Fibroblast of lung (primary cell): ENCODE measurements around the gene ZNF407. TPM values are rescaled to one million over a fixed set of nuclear protein-coding genes. Genes with fewer than 3 reads are reported as not detected.

Experiments
- DNase-seq, 2 donors: peaks; one replicate each; pipeline versions ENCODE4 v3.0.0 to v3.0.0-alpha.2; 2010; ENCODE audit warnings: low read depth in 2 of 2
- H2AFZ ChIP-seq: 2 replicates; pipeline ENCODE4 v1.5.1; 2012; ENCODE audit warnings: low read length, control low read depth, inconsistent platforms
- H3K27ac ChIP-seq: 2 replicates; pipeline ENCODE4 v1.5.1; 2011; ENCODE audit warnings: low read length, control low read depth; ENCODE audit not compliant: insufficient read depth
- H3K27me3 ChIP-seq: 2 replicates; pipeline ENCODE4 v1.5.1; 2011; ENCODE audit warnings: mild to moderate bottlenecking, low read length; ENCODE audit not compliant: control insufficient read depth, insufficient read depth
- H3K36me3 ChIP-seq: 2 replicates; pipeline ENCODE4 v1.5.1; 2011; ENCODE audit warnings: low read length; ENCODE audit not compliant: control insufficient read depth, insufficient read depth
- H3K4me1 ChIP-seq: 2 replicates; pipeline ENCODE4 v1.5.1; 2011; ENCODE audit warnings: low read length; ENCODE audit not compliant: control insufficient read depth, insufficient read depth; ENCODE audit errors: extremely low read depth
- H3K4me2 ChIP-seq: 2 replicates; pipeline ENCODE4 v1.5.1; 2011; ENCODE audit warnings: low read length, control low read depth; ENCODE audit not compliant: insufficient read depth; ENCODE audit errors: extremely low read depth
- H3K4me3 ChIP-seq, 4 experiments: fragments of 200-600 bp in 1 of 4; sonication (generic) in 1 of 4; replicated peaks in 1 of 4; 2 replicates each; pipeline ENCODE4 v1.5.1; 2011 to 2016; ENCODE audit warnings: low read length in 4 of 4, low read depth in 3 of 4, mild to moderate bottlenecking in 3 of 4, control low read depth in 2 of 4, inconsistent platforms in 1 of 4, mixed read lengths in 1 of 4; ENCODE audit not compliant: insufficient read depth in 1 of 4; ENCODE audit errors: control extremely low read depth in 1 of 4
- H3K79me2 ChIP-seq: 2 replicates; pipeline ENCODE4 v1.5.1; 2012; ENCODE audit warnings: mild to moderate bottlenecking, low read length, inconsistent platforms; ENCODE audit not compliant: control insufficient read depth, insufficient read depth
- H3K9ac ChIP-seq: 2 replicates; pipeline ENCODE4 v1.5.1; 2011; ENCODE audit warnings: mild to moderate bottlenecking, low read length, control low read depth; ENCODE audit not compliant: insufficient read depth
- H3K9me3 ChIP-seq: 2 replicates; pipeline ENCODE4 v1.5.1; 2012; ENCODE audit warnings: low read depth, low read length; ENCODE audit not compliant: control insufficient read depth, insufficient read depth
- H4K20me1 ChIP-seq: 2 replicates; pipeline ENCODE4 v1.5.1; 2011; ENCODE audit warnings: low read length; ENCODE audit not compliant: control insufficient read depth, insufficient read depth; ENCODE audit errors: extremely low read depth
- EZH2 ChIP-seq: IDR thresholded peaks from 2 replicates; pipeline ENCODE4 v1.5.1; 2012; ENCODE audit warnings: low read length, control low read depth, mild to moderate bottlenecking; ENCODE audit errors: missing control alignments
- polyA plus RNA-seq, 2 donors: library from polyadenylated mRNA; depleted of rRNA in 1 of 2; stranded (reverse) in 1 of 2; unstranded in 1 of 2; fragments of >200 nt; gene quantifications; 2 replicates each; pipeline ENCODE4 v1.2.1, GENCODE V29; 2011 to 2012; ENCODE audit warnings: missing spikeins in 1 of 2
- total RNA-seq: library from RNA; depleted of rRNA; stranded (reverse); fragments of >200 nt; gene quantifications from 2 replicates; pipeline ENCODE4 v1.2.1, GENCODE V29; 2014
- TF ChIP-seq, protein P1 (sequence below), 2 donors: IDR thresholded peaks in 1 of 2; conservative IDR thresholded peaks in 1 of 2; 1 replicate in 1 of 2; 2 replicates in 1 of 2; pipeline ENCODE4 v1.5.1; 2011 to 2012; ENCODE audit warnings: low read length in 2 of 2, control low read depth in 1 of 2, inconsistent platforms in 1 of 2, low read depth in 1 of 2, mild to moderate bottlenecking in 1 of 2

Gene ZNF407
- total and polyA plus RNA-seq, 2 donors (not counting 1 experiment from before 2014, with no cell fraction given): 5.1 to 12.6 TPM

DNA sequence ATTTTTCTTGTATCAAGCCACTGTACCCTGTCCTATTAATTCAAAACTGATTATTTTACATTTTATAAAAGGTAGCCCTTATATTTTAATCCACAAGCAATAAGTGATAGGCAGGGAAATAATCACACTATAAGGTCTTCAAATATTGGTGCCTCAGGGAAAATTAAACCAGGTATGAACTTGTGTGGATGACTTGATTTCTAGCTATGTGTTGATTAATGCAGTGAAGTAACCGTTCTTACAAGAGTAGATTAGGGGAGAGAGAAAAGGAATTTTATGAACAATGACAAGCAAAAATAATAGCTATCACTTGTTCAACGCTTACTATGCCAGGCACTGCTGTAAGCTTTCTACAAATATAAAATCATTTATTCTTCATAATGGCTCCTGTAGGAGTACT is 411.6 kb downstream of the ZNF407 start:
- no peaks in the 10 kb centered on the region for H3K4me1 ChIP-seq
- no peaks in the 10 kb centered on the region for H3K79me2 ChIP-seq
- no peak for TF ChIP-seq EZH2
- TF ChIP-seq, protein P1, sequence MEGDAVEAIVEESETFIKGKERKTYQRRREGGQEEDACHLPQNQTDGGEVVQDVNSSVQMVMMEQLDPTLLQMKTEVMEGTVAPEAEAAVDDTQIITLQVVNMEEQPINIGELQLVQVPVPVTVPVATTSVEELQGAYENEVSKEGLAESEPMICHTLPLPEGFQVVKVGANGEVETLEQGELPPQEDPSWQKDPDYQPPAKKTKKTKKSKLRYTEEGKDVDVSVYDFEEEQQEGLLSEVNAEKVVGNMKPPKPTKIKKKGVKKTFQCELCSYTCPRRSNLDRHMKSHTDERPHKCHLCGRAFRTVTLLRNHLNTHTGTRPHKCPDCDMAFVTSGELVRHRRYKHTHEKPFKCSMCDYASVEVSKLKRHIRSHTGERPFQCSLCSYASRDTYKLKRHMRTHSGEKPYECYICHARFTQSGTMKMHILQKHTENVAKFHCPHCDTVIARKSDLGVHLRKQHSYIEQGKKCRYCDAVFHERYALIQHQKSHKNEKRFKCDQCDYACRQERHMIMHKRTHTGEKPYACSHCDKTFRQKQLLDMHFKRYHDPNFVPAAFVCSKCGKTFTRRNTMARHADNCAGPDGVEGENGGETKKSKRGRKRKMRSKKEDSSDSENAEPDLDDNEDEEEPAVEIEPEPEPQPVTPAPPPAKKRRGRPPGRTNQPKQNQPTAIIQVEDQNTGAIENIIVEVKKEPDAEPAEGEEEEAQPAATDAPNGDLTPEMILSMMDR (conservative IDR thresholded peaks at IDR 0.05 in 1 of 2, IDR thresholded peaks at IDR 0.05 in 1 of 2; ENCODE audit: low read depth in 1 of 2, low read length in 2 of 2): no peak
- H3K27me3 ChIP-seq: no peaks in the 10 kb centered on the region
- H3K9me3 ChIP-seq: no peaks in the 10 kb centered on the region
- H3K36me3 ChIP-seq: no peaks in the 10 kb centered on the region
- H2AFZ ChIP-seq: no peak overlapping the region
- H3K4me2 ChIP-seq: no peak overlapping the region
- no peak for DNase-seq
- H3K4me3 ChIP-seq: no peak overlapping the region
- no peaks in the 10 kb centered on the region for H4K20me1 ChIP-seq
- no peak overlapping the region for H3K27ac ChIP-seq
- H3K9ac ChIP-seq: no peak overlapping the region

DNA sequence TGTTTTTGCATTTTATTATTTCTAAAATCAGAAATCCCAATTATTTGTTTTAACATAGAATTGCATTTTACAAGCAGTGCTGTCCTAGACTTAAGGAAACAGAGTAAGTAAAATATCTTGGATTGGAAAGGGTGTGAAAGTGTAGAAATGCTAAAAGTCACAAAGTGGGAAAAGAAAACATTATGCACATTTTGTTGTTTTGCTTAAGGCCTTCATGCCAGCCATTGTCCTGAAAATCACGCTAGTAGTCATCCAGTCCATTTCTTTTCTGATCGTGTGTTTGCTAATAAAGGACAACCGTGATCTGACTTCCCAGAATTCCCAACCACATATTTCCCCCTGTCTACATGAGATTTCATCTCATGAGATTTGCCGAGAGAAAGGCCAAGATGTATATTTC is 412.2 kb downstream of the ZNF407 start:
- no peak overlapping the region for H3K9ac ChIP-seq
- DNase-seq: no peak
- no peaks in the 10 kb centered on the region for H3K36me3 ChIP-seq
- H4K20me1 ChIP-seq: no peaks in the 10 kb centered on the region
- no peaks in the 10 kb centered on the region for H3K79me2 ChIP-seq
- TF ChIP-seq, protein P1 (conservative IDR thresholded peaks at IDR 0.05 in 1 of 2, IDR thresholded peaks at IDR 0.05 in 1 of 2; ENCODE audit: low read depth in 1 of 2, low read length in 2 of 2): no peak
- no peak for TF ChIP-seq EZH2
- H3K4me2 ChIP-seq: no peak overlapping the region
- H3K27me3 ChIP-seq: no peaks in the 10 kb centered on the region
- no peak overlapping the region for H3K4me3 ChIP-seq
- H3K27ac ChIP-seq: no peak overlapping the region
- no peaks in the 10 kb centered on the region for H3K9me3 ChIP-seq
- H3K4me1 ChIP-seq: no peaks in the 10 kb centered on the region
- no peak overlapping the region for H2AFZ ChIP-seq

DNA sequence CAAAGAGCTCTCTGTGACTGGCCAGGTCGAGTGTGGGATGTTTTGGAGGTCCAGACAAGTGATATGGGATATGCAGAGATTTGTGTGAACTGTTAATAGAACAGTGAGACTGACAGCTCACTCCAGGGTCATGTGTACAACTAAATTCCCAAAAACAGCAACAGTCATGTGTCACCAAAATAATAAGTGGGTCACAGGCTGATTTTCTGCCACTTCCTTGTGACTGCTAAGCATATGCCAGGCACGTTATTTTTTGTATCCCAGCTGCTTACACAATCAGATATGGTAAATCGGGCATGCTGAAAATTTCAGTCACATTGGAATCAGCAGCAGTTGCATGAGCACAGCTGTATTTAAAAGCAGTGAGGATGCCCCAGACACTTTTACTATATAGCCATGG is 412.6 kb downstream of the ZNF407 start:
- Histone ChIP-seq H3K9ac (no peak overlapping the region), H3K36me3 (no peaks in the 10 kb centered on the region), H3K4me2 (no peak overlapping the region), H2AFZ (no peak overlapping the region), H3K4me3 (no peak overlapping the region), H3K27me3 (no peaks in the 10 kb centered on the region), H3K27ac (no peak overlapping the region), H3K9me3 (no peaks in the 10 kb centered on the region), H3K4me1 (no peaks in the 10 kb centered on the region), H4K20me1 (no peaks in the 10 kb centered on the region), H3K79me2 (no peaks in the 10 kb centered on the region)
- DNase-seq: no peak
- no peak for TF ChIP-seq EZH2
- TF ChIP-seq, protein P1 (conservative IDR thresholded peaks at IDR 0.05 in 1 of 2, IDR thresholded peaks at IDR 0.05 in 1 of 2; ENCODE audit: low read depth in 1 of 2, low read length in 2 of 2): no peak
